ENCODE data around the gene SEPTIN3.

GRCh38 chr22:41970601-41971000 is 1.4 kb downstream of the SEPTIN3 start:
- TF ChIP-seq POLR2A (IDR thresholded peaks at IDR 0.05) (no peak), CTCF (IDR thresholded peaks at IDR 0.05) (no peak), POLR2AphosphoS5 (IDR thresholded peaks at IDR 0.05) (no peak), EP300 (IDR thresholded peaks at IDR 0.05) (no peak)

Data from upper lobe of left lung (tissue), 4 donors.